T-helper 1 cell treated with Interleukin-12 subunit alpha and Interleukin-12 subunit beta and Interleukin-4 antibody, amounts not matched to agents 30 ng/mL and 1 ng/mL, for 36 hours (primary cell): ENCODE results near the gene FBRSL1. TPM values are rescaled to one million over a fixed set of nuclear protein-coding genes. Genes with fewer than 3 reads are reported as not detected.
"Not testable (repeated sequence)": the region's sequence is repeated elsewhere in the genome, so short reads cannot be mapped to it uniquely, and the experiment has no call there.

Source experiments
- intact Hi-C: fragments of 100-400 bp; cut with micrococcal nuclease; formaldehyde crosslinking; loops from one replicate; pipeline ENCODE4 v1.15.1; 2024
- total RNA-seq: library from RNA; stranded (reverse); gene quantifications from 2 replicates; pipeline ENCODE4 v1.2.3, GENCODE V29; 2022

FBRSL1 gene
- total RNA-seq, 1 donor from 2014 or later, result 56.2 TPM

- intact Hi-C loops, result loop anchor here (1.0 kb wide), 2 partner anchors 107 to 368 kb away; no protein-coding TSS in a partner anchor
Measured at GRCh38 chr12:132522592-132523380, 32.8 kb downstream of the FBRSL1 start.

GRCh38 chr12:132523576-132524331, 33.8 kb downstream of the FBRSL1 start:
- intact Hi-C loops, result loop anchor here (1.0 kb wide), 3 partner anchors 93 to 369 kb away; no protein-coding TSS in a partner anchor

- intact Hi-C loops, result loop anchor here (1.0 kb wide), 1 partner anchor 94 kb away; no protein-coding TSS in a partner anchor
Measured at GRCh38 chr12:132524405-132524804, 34.5 kb downstream of the FBRSL1 start.

- intact Hi-C loops, result no loop called here
Measured at GRCh38 chr12:132525011-132525832, 35.3 kb downstream of the FBRSL1 start.

- intact Hi-C loops, result no loop called here
Measured at GRCh38 chr12:132525833-132526455, 36.0 kb downstream of the FBRSL1 start.

GRCh38 chr12:132527186-132527882, 37.4 kb downstream of the FBRSL1 start:
- intact Hi-C loops, result no loop called here

- intact Hi-C loops, result no loop called here
Measured at GRCh38 chr12:132527883-132528264, 37.9 kb downstream of the FBRSL1 start.

- intact Hi-C loops, result no loop called here
Measured at GRCh38 chr12:132528564-132529106, 38.7 kb downstream of the FBRSL1 start.

GRCh38 chr12:132529156-132529839, 39.3 kb downstream of the FBRSL1 start:
- intact Hi-C loops, result no loop called here

- intact Hi-C loops, result no loop called here
Measured at GRCh38 chr12:132529906-132530305, 40.0 kb downstream of the FBRSL1 start.

- intact Hi-C loops, result no loop called here
Measured at GRCh38 chr12:132530447-132530846, 40.5 kb downstream of the FBRSL1 start.

GRCh38 chr12:132530851-132531250, 40.9 kb downstream of the FBRSL1 start:
- intact Hi-C loops, result no loop called here

- intact Hi-C loops, result not testable (repeated sequence)
Measured at GRCh38 chr12:132532711-132533583, 43.0 kb downstream of the FBRSL1 start.

- intact Hi-C loops, result no loop called here
Measured at GRCh38 chr12:132533584-132533958, 43.6 kb downstream of the FBRSL1 start.

GRCh38 chr12:132534076-132534475, 44.1 kb downstream of the FBRSL1 start:
- intact Hi-C loops, result no loop called here

GRCh38 chr12:132535019-132535418, 45.1 kb downstream of the FBRSL1 start:
- intact Hi-C loops, result no loop called here

- intact Hi-C loops, result no loop called here
Measured at GRCh38 chr12:132536102-132536876, 46.3 kb downstream of the FBRSL1 start.

GRCh38 chr12:132537049-132537448, 47.1 kb downstream of the FBRSL1 start:
- intact Hi-C loops, result no loop called here
